Stimulated activated CD4-positive, alpha-beta T cell treated with anti-CD3 and anti-CD28 coated beads, Interleukin-2, amount 100 ng/mL, for 48 hours (primary cell): ENCODE data around the gene DYNC1I2.

Experiments
- DNase-seq, 2 donors: peaks; one replicate each; pipeline ENCODE4 v3.0.0-alpha.2; 2020

The DYNC1I2 gene

DNA sequence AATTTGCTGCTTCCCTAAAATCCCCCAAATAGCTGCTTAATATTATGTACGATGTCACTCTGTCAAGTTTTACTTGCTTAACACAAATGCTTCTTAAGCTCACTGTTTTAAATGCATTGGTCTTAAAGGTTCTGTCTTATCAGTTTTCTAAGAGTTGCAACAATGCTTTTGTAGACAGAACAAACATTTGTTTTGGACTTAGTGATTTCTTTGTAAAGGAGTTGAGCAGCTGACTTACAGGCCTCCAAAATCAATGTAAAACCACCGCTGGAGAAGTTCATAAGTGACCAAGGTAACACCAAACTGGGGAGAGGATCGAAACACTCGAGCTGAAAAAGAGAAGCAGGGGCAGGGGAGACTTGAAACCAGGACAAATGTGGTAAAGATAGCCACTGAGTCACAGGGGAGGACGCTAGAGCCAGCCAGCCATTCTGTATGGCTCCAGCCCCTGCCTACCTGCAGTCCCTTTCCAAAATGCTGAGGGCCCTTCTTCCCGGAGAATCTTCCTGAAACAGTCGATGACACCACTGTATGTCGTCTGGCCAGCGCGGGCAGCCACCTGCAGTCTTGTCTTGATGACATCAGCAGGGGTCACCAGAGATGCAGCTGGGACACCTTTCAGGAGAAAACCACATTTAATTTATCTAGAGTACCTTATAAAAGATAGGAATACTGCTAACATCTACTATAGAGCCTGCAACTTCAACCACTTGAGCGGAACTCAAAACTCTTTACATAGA, 100.2 kb downstream of the DYNC1I2 start:
- DNase-seq: no peak

GRCh38 chr2:171788316-171788993, 101.2 kb downstream of the DYNC1I2 start:
- DNase-seq: no peak

GRCh38 chr2:171789956-171790355, 102.7 kb downstream of the DYNC1I2 start:
- DNase-seq: no peak

GRCh38 chr2:171791361-171791760, 104.1 kb downstream of the DYNC1I2 start:
- DNase-seq: no peak

DNA sequence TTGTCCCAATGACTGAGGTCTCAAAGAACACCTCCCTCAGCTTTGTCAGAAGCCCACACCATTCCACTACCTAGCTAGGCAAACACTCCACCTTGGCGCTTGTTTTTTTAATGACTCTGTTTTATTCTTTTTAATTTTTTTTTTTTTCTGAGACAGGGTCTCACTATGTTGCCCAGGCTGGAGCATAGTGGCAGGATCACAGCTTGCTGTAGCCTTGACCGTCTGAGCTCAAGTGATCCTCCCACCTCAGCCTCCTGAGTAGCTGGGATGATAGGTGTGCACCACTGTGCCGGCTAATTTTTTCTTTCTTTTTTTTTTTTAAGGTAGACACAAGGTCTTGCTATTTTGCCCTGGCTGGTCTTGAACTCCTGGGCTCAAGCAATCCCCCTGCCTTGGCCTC, 104.9 kb downstream of the DYNC1I2 start:
- DNase-seq: no peak

- DNase-seq: no peak
Measured at GRCh38 chr2:171792886-171793580, 105.8 kb downstream of the DYNC1I2 start.

GRCh38 chr2:171793691-171794678, 106.7 kb downstream of the DYNC1I2 start:
- DNase-seq: no peak

- DNase-seq: no peak
Measured at GRCh38 chr2:171794918-171795317, 107.6 kb downstream of the DYNC1I2 start.
